ENCODE data around the gene KDM4F.

DNA sequence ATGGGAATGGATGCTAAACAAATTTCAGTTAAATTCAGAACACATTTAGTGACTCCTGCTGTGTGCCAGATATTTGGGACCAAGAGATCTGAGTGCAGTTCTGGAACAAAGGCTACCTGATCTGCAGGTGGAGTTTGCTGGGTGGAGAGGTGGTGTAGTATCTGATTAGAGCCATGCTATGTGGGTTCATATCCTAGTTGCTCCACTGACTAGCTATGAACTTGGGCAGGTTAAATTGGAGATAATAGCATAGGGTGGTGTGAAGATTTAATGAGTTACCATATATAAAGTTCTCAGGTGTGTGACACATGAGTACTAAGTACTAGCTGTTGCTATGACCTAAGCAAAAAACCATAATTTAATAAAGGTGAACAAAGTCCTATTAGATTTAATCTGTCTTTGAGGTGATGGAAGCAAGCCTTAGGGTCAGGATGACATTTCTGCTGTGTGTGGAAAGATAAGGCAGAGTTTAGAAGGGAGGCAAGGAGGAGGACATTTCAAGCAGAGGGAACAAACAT, 42.5 kb downstream of the KDM4F start:
- TF ChIP-seq, protein P1, sequence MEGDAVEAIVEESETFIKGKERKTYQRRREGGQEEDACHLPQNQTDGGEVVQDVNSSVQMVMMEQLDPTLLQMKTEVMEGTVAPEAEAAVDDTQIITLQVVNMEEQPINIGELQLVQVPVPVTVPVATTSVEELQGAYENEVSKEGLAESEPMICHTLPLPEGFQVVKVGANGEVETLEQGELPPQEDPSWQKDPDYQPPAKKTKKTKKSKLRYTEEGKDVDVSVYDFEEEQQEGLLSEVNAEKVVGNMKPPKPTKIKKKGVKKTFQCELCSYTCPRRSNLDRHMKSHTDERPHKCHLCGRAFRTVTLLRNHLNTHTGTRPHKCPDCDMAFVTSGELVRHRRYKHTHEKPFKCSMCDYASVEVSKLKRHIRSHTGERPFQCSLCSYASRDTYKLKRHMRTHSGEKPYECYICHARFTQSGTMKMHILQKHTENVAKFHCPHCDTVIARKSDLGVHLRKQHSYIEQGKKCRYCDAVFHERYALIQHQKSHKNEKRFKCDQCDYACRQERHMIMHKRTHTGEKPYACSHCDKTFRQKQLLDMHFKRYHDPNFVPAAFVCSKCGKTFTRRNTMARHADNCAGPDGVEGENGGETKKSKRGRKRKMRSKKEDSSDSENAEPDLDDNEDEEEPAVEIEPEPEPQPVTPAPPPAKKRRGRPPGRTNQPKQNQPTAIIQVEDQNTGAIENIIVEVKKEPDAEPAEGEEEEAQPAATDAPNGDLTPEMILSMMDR (IDR thresholded peaks at IDR 0.05; ENCODE audit: control extremely low read depth in 1 of 3, insufficient read depth in 1 of 3, low read depth in 1 of 3, low read length in 3 of 3) = no peak
- TF ChIP-seq TCF12 (IDR thresholded peaks at IDR 0.05; ENCODE audit: low read depth, low read length) (no peak), POLR2A (IDR thresholded peaks at IDR 0.05; ENCODE audit: control extremely low read depth in 1 of 2, low read depth in 2 of 2, low read length in 2 of 2) (no peak), GABPA (IDR thresholded peaks at IDR 0.05; ENCODE audit: borderline replicate concordance, insufficient read depth, low read length) (no peak), POLR2AphosphoS5 (IDR thresholded peaks at IDR 0.05; ENCODE audit: low read depth, low read length) (no peak)
